Measurements from ENCODE around the gene ATG12.

- TF ChIP-seq HCFC1 (IDR thresholded peaks at IDR 0.05; ENCODE audit: low read depth, low read length): no peak
- TF ChIP-seq BRCA1 (CRISPR knock-in tag; IDR thresholded peaks at IDR 0.05): no peak
- TF ChIP-seq, protein P1, sequence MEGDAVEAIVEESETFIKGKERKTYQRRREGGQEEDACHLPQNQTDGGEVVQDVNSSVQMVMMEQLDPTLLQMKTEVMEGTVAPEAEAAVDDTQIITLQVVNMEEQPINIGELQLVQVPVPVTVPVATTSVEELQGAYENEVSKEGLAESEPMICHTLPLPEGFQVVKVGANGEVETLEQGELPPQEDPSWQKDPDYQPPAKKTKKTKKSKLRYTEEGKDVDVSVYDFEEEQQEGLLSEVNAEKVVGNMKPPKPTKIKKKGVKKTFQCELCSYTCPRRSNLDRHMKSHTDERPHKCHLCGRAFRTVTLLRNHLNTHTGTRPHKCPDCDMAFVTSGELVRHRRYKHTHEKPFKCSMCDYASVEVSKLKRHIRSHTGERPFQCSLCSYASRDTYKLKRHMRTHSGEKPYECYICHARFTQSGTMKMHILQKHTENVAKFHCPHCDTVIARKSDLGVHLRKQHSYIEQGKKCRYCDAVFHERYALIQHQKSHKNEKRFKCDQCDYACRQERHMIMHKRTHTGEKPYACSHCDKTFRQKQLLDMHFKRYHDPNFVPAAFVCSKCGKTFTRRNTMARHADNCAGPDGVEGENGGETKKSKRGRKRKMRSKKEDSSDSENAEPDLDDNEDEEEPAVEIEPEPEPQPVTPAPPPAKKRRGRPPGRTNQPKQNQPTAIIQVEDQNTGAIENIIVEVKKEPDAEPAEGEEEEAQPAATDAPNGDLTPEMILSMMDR (CRISPR knock-in tag; IDR thresholded peaks at IDR 0.05): no peak
- no peak for TF ChIP-seq EZH2 (conservative IDR thresholded peaks at IDR 0.05; ENCODE audit: low read depth, low read length)
- TF ChIP-seq SMC3 (IDR thresholded peaks at IDR 0.05; ENCODE audit: low read length): no peak
These were observed 55.8 kb downstream of the ATG12 start for GRCh38 chr5:115785381-115786065.

All from HepG2 (cell line).